ENCODE results near the gene PKD1.

- TF ChIP-seq EZH2 (IDR thresholded peaks at IDR 0.05) (no peak), POLR2AphosphoS5 (IDR thresholded peaks at IDR 0.05; ENCODE audit: borderline replicate concordance, low read depth, low read length) (no peak)
Observed at GRCh38 chr16:2082983-2083364, 52.7 kb downstream of the PKD1 start.
